ENCODE results near the gene F8.

- TF ChIP-seq RAD21 (IDR thresholded peaks at IDR 0.05; ENCODE audit: low read depth) (no peak), USF1 (IDR thresholded peaks at IDR 0.05) (no peak), YY1 (IDR thresholded peaks at IDR 0.05; ENCODE audit: low read depth) (no peak), CEBPB (IDR thresholded peaks at IDR 0.05) (no peak), TAF1 (IDR thresholded peaks at IDR 0.05; ENCODE audit: low read depth) (no peak)
- TF ChIP-seq, protein P1, sequence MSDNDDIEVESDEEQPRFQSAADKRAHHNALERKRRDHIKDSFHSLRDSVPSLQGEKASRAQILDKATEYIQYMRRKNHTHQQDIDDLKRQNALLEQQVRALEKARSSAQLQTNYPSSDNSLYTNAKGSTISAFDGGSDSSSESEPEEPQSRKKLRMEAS (IDR thresholded peaks at IDR 0.05): no peak
These were observed 194.5 kb downstream of the F8 start for GRCh38 chrX:154828016-154828408.
